ENCODE data around the gene CDH7.

The CDH7 gene

DNA sequence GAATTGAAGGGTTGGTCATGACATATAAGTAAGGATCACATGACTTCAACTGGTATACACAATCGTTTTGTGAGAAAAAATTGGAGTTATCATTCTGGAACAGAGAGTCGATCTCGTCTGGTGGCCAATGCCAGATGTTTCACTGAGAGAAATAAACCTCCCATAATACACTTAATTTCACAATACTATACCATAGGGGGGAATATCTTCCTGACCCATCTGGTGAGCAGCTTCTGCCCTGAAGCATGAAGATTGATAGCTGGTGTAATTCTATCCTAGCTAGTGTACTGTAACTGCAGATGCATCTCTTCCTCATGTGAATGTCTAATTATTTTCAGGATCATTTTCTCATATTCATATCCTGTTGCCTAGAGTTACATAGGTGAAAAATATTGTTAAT is 15.7 kb upstream of the CDH7 start:
- TF ChIP-seq, protein P1, sequence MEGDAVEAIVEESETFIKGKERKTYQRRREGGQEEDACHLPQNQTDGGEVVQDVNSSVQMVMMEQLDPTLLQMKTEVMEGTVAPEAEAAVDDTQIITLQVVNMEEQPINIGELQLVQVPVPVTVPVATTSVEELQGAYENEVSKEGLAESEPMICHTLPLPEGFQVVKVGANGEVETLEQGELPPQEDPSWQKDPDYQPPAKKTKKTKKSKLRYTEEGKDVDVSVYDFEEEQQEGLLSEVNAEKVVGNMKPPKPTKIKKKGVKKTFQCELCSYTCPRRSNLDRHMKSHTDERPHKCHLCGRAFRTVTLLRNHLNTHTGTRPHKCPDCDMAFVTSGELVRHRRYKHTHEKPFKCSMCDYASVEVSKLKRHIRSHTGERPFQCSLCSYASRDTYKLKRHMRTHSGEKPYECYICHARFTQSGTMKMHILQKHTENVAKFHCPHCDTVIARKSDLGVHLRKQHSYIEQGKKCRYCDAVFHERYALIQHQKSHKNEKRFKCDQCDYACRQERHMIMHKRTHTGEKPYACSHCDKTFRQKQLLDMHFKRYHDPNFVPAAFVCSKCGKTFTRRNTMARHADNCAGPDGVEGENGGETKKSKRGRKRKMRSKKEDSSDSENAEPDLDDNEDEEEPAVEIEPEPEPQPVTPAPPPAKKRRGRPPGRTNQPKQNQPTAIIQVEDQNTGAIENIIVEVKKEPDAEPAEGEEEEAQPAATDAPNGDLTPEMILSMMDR (IDR thresholded peaks at IDR 0.05; ENCODE audit: low read depth, low read length, missing control alignments) = no peak
- no peak overlapping the region for H3K4me3 ChIP-seq (replicated peaks; ENCODE audit: low read depth, low read length)
- no peak for DNase-seq (ENCODE audit: extremely low read depth, low read depth)

GRCh38 chr18:65737471-65737955 is 13.3 kb upstream of the CDH7 start:
- TF ChIP-seq, protein P1 (IDR thresholded peaks at IDR 0.05; ENCODE audit: low read depth, low read length, missing control alignments) = no peak
- H3K4me3 ChIP-seq (replicated peaks; ENCODE audit: low read depth, low read length) = no peak overlapping the region
- no peak for DNase-seq (ENCODE audit: extremely low read depth, low read depth)

GRCh38 chr18:65746936-65747335 is 3.9 kb upstream of the CDH7 start:
- no peak for DNase-seq (ENCODE audit: extremely low read depth, low read depth)
- TF ChIP-seq, protein P1 (IDR thresholded peaks at IDR 0.05; ENCODE audit: low read depth, low read length, missing control alignments) = no peak
- H3K4me3 ChIP-seq (replicated peaks; ENCODE audit: low read depth, low read length) = no peak overlapping the region

DNA sequence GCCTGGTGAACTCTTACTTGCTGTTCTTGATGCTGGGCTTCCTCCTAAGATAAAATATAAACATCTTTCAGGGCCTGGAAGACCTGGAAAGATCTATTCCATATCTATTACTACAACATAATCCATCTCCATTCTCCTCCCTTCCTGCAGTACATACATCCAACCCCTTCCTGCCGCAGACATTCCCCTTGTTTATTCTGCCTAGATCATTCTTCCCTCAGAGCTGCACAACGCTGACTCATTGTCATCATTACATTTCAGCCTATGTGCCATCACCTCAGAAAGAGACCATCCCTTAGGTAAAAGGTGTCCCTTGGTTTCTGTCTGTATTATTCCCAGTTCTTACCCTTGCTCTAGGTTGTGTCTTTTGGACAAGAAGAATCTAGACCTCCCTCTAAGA is 2.5 kb upstream of the CDH7 start:
- TF ChIP-seq, protein P1 (IDR thresholded peaks at IDR 0.05; ENCODE audit: low read depth, low read length, missing control alignments) = no peak
- no peak overlapping the region for H3K4me3 ChIP-seq (replicated peaks; ENCODE audit: low read depth, low read length)
- no peak for DNase-seq (ENCODE audit: extremely low read depth, low read depth)

- H3K4me3 ChIP-seq (replicated peaks; ENCODE audit: low read depth, low read length) = no peak overlapping the region
- TF ChIP-seq, protein P1 (IDR thresholded peaks at IDR 0.05; ENCODE audit: low read depth, low read length, missing control alignments) = no peak
- DNase-seq (ENCODE audit: extremely low read depth, low read depth) = no peak
These were observed 971 bp upstream of the CDH7 start for GRCh38 chr18:65749841-65750240.

- no peak for DNase-seq (ENCODE audit: extremely low read depth, low read depth)
- no peak overlapping the region for H3K4me3 ChIP-seq (replicated peaks; ENCODE audit: low read depth, low read length)
- TF ChIP-seq, protein P1 (IDR thresholded peaks at IDR 0.05; ENCODE audit: low read depth, low read length, missing control alignments) = no peak
These were observed 608 bp downstream of the CDH7 start for GRCh38 chr18:65751155-65752085.

All from HFF-Myc (cell line).